SK-N-MC (cell line): Measurements from ENCODE around the gene ATXN10.

ENCODE experiments used
- EZH2 ChIP-seq: fragments of 200-600 bp; sonication (generic); IDR thresholded peaks from one replicate; pipeline ENCODE4 v1.6.1; 2017; ENCODE audit warnings: antibody characterized with exemption
- POLR2AphosphoS5 ChIP-seq: IDR thresholded peaks from 2 replicates; pipeline ENCODE4 v1.6.1; 2012; ENCODE audit warnings: mild to moderate bottlenecking, low read depth, low read length, borderline replicate concordance

DNA sequence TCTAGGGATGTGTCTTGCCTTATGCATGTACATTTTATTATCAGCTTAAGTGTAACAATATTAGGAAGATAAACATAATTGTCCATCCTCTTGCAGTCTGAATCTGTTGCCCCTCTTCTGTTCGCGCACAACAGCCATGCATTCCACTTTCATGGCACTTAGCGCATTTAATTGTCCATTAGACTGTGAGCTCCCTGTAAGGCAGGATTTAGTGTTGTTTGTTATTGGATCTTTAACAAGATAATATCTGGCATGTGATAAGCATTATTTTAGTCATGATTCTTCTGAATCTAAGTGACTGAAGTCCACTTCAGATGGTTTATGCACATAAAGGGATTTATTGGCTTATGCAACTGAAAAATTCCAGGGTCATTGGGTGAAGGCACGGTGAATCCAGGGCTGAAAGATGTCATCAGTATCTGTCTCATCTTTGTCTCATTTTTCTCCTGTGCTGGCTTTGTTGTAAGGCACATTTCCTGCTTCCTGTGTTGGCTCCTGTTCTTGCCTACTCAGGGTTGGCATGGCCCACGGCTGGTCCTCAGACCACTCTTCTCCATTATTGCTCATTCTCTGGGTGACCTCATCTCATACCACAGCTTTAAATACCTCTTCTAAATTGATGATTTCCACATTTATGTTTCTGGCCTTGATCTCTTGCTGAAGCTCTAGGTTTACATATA lies 37.6 kb downstream of the ATXN10 start:
- TF ChIP-seq EZH2 (no peak), POLR2AphosphoS5 (no peak)
